T47D (cell line): ENCODE data around the gene CDKN2B.

Experiments used
- DNase-seq, 2 experiments: peaks; one replicate each; pipeline versions ENCODE4 v3.0.0 to v3.0.0-alpha.2; 2011 to 2012; ENCODE audit warnings: low read depth in 1 of 2, low spot score in 1 of 2
- JUND ChIP-seq: IDR thresholded peaks from 2 replicates; pipeline ENCODE4 v1.6.1; 2012; ENCODE audit warnings: low read depth
- in situ Hi-C: cut with HindIII; loops from 2 replicates; pipeline ENCODE4 v1.10.0; 2016; ENCODE audit warnings: low sequenced_read_pairs, low pct_unique_long_range_greater_than_20kb

Gene CDKN2B

GRCh38 chr9:21995666-21996398 lies 13.3 kb downstream of the CDKN2B start:
- in situ Hi-C loops, result no loop called here
- no peak for TF ChIP-seq JUND
- DNase-seq, result peak in 1 of 2 experiments; percentile 80

GRCh38 chr9:21995006-21995665 lies 14.0 kb downstream of the CDKN2B start:
- DNase-seq, result peak in 1 of 2 experiments; percentile 87
- no peak for TF ChIP-seq JUND
- in situ Hi-C loops, result no loop called here

GRCh38 chr9:21994556-21995005 lies 14.5 kb downstream of the CDKN2B start, which contains the start of gene CDKN2B-AS1:
CDKN2B-AS1 (plus strand) TSS chr9:21994791.
- DNase-seq, result peak in 1 of 2 experiments; percentile 85
- no peak for TF ChIP-seq JUND
- in situ Hi-C loops, result no loop called here

GRCh38 chr9:21993893-21994555 lies 15.1 kb downstream of the CDKN2B start, which contains the start of gene CDKN2A:
CDKN2A (minus strand) TSS chr9:21994392.
- DNase-seq, result peak in 1 of 2 experiments; percentile 70
- TF ChIP-seq JUND, result no peak
- in situ Hi-C loops, result no loop called here

GRCh38 chr9:21993007-21993406 lies 16.1 kb downstream of the CDKN2B start:
- DNase-seq, result no peak
- no peak for TF ChIP-seq JUND
- in situ Hi-C loops, result no loop called here

- no peak for TF ChIP-seq JUND
- in situ Hi-C loops, result no loop called here
- peak in 1 of 2 experiments; percentile 37 for DNase-seq
Observed at GRCh38 chr9:21991072-21991959, 17.8 kb downstream of the CDKN2B start.

GRCh38 chr9:21989440-21990189 lies 19.5 kb downstream of the CDKN2B start:
- in situ Hi-C loops, result no loop called here
- TF ChIP-seq JUND, result no peak
- no peak for DNase-seq

- no peak for TF ChIP-seq JUND
- in situ Hi-C loops, result no loop called here
- DNase-seq, result peak in 1 of 2 experiments; percentile 34
Observed at GRCh38 chr9:21988056-21988990, 20.8 kb downstream of the CDKN2B start.

- no peak for DNase-seq
- TF ChIP-seq JUND, result no peak
- in situ Hi-C loops, result no loop called here
Observed at GRCh38 chr9:21985964-21986667, 23.0 kb downstream of the CDKN2B start.

GRCh38 chr9:21984101-21984500 lies 25.0 kb downstream of the CDKN2B start:
- no peak for TF ChIP-seq JUND
- no peak for DNase-seq
- in situ Hi-C loops, result no loop called here
